HuH-7.5 (cell line): Measurements from ENCODE around the gene ACADS.

Experiments
- DNase-seq: peaks from one replicate; pipeline ENCODE4 v3.0.0; 2011; ENCODE audit warnings: low spot score

Gene ACADS

DNA sequence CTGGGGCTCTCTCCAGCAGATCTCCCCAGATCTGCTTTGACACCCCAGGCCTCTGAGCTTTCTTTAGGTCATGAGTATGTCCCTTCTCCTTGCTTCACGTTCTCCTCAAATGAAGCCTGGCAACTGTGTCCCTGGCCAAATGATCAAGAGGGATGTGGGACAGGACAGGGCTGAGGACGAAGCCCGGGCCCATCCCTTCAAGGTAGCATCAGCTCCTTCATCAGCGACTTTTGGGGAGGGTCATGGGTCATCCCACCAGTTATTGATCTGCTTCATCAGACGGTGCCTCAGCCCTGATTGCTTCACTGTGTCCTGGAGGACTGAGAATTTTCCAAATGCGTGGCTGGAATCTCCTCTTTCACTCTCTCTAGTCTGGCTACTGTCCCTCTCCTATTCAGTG is 32.3 kb downstream of the ACADS start:
- DNase-seq, result no peak

DNA sequence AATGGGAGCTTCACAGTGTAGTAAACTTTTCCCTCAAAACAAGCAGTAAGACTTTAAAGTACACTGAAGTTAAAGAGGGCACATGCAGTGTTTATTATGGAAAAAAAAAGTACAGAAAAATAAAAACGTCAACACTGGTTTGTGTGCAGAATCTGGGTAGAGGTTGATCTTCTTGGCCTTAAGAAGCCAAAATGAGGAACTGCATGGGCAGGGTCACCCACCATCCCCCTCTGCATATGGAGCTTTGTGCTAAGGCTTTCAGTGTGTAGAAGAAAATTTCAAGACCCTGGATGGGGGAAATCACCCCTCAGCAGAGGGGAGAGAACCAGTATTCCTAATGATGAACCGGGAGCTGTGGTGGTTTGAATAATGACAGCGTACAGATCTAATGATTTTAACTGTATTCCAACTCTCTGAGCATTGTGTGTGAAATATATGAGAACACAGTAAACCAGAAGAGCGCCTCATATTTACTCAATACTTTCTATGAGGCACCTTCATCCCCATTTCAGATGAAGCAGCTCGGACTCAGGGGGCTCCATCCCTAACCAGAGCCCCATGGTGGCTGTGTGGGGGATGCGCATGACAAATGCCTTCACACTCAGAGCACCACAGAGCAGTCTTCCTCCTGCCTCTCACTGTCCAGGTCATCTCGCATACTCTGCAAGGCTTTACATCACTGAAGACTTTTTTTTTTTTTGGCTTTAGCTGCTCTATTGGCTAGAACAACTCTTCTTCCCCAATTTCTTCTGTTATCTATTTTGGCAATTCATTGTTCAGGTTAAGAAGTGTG is 33.4 kb downstream of the ACADS start:
- DNase-seq, result no peak

DNA sequence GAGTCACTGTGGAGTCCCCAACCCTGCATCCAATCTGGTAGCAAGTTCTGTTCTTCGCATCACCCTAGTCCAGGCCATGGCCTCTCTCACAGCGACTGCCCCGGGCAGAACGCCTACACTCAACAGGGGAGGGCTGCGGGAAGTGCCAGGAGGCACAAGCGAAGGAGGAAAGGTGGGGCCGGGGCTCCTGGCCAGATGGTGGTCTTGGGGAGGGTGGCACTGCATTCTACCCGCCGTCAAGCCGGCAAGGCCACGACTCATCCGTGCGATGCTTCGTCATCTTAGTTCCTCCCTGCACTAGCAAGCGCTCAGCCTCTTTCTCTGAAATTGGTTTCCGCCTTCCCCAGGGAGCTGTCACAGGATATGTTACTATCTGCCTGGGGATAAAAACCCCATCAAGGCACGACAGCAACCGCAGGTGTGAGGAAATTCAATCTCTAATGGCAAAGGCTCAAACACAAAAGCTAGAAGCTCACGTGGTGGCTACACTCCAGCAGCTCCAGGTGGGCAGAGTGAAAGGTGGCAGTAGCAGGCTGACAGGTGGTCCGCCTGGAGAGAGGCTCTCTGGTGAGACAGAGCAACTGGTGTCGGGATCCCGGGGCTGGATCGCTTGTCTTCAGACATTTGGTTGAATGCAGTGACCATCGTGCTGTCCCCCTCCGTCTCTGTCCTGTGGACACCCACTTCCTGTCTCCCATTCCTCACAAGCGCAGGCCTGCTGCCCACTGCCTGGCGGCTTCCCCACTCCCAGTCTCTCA is 34.1 kb downstream of the ACADS start:
- no peak for DNase-seq

DNA sequence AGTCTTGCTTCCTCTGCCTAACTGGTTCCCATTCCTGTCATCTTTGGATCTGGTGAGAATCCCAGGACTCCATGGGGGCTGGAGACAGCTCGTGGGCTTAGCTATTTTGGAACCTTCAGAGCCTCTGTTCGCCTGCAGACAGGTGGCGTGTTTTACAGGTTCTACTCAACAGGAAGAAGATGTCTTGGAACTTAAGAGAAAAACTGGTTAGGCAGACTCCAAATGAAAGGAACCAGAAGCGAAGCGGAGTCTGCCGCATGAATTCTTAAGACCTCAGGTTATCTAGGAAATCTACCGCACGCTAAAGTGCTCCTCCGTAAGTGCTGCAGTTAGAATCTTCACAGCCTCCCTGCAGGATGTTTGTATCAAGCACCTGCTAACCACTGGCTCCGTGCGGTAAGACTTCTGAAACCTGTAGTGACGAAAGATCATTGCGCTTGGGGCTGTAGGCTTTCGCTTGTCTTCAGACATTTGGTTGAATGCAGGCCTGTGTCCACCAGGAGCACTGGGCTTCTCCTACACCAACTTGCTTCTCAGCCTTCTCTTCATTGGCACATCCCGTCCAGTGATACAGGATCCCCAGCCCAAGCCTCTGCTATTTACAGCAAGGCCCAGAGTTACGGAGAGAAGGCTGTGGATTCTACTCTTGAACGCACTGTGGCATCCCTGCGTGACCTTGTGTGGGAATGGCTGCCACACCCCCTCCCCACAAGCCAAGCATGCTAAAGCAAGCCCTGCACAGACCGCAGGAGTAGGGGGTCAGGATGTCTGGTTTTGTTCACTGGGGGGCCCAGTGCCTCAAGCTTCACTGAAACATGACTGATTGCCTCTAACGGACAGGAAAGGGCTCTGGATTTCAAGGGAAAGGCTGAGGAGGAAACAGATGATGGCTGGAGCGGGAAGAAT is 35.0 kb downstream of the ACADS start:
- no peak for DNase-seq

DNA sequence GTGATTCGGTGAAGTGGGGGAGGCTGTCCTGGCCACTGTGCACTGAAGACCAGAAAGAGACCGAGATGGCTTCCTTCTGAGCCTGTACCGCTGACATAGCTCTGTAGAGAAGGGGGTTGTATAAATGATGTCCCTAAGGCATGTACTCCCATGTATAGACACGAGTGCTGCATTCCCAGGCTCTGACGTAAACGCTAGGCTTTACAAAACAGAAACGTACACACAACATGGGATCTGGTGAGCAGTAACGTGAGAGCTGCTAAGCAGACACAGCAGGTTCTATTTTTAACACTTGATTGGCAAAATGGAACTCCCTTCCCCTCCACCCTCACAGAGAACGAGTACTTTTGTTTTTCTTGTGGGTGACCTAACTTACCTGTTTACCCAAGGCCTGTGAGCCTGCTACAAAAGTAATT is 35.9 kb downstream of the ACADS start:
- DNase-seq, result no peak

DNA sequence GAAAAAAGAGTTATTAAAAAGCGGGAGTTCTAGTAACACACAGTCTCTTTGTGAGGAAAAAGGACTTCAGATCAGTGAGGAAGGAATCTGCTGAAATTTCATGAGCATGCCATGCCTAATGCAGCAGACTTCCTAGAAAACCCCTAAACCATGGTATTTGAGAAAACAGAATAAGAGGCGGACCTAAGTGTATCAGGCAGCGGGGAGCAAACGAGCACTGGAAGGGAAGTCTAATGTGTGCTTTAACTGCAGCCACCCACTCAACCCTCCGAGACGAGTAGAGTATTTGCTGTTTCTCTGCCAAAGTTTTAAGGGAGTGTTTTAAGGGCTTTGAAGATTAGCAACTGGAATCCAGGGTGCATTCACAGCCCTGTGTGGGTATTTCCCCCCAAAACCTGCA is 36.5 kb downstream of the ACADS start:
- no peak for DNase-seq

DNA sequence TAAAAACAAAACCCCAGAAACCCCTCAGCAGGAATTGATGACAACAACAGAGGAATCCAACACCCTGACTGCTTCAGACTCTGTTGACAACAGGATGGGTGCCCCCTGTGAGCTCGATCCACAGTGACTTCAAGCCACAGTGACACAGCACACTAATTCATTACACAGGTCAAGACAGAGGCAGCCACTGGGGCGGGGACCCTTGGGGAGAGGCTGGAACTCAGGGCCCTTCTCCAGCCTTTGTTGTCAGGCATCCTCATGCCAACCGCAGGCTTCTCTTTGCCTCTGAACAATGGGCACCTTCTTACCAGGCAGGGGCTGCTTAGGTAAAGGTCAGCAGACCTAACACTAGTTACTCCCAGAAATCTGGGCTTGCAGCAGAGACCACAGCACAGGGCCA is 37.6 kb downstream of the ACADS start:
- no peak for DNase-seq

DNA sequence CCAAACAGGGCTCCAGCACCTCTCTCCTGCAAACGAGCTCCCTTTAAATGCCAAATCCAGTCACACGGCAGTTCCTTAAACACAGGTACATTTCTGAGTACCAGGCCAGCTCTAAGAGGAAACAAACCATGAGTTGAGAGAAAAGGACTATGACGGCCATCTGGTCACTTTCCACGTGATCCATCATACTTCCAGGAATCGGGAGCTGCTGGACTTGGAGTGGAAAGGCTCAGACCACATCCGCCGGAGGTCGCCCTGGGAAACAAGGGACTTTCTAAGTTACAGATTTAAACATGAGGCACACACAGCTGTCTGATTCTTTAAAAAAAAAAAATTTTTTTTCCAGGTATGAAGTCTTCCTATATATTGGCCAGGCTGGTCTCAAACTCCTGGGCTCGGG is 39.2 kb downstream of the ACADS start:
- DNase-seq, result no peak

DNA sequence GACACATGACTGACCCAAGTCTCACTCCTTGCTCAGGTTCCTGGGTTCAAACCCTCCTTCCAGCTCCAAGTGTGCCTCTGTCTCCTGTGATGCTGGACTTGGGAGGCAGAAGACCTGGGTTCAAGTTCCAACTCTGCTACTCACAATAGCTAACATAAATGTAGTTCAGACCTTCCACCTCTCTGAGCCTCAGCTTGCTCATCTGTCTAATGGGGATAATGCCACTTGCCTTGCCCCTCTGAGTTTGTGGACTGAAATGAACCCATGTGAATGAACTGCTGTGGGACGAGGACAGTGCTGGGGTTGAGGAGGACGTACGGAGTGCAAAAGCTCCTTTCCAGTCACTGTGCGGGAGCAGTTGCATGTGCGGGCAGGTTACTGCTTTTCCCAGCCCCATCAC is 40.9 kb downstream of the ACADS start:
- DNase-seq, result no peak

DNA sequence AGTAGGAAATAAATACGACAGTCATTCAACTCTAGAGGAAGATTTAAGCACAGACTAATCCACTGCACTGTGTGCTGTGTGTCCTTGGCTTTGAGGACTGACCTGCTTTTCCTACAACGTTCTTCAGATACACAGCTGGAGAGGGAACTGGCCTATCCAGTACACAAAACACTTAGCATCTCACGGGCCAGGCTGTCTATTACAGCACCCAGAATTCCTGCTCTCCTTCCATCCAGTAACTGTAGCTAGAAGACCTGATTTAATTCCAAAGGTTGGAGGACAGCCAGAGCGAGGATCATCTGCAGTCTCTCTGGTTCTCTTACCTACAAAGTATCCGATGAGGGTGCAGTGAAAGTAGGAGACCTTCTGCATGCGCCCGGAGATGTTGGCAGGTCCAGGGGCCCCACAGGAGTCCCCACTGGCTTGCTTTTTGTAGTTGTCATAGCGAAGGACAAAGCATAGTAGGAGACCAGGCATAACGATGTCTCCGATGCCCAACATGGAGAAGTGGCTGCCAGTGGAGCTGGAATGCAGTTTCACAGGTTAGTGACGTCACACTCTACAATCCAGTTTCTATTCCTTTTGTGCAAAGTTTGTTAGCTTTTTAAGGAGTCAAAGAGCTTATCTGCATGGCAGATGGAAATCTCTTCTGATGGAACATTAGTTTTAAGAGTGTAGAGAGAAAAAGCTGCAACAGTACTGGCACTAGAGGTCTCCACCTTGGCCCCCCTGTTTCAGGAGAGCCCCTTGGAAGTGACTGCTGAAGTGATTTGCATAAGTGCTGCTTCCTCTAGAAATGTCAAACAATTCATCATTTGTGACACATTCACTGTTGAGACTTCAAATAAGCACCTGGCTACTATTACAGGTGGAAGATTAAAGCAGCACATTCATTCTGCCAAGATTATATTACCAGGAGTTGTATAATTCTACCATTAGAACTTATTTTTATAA is 41.7 kb downstream of the ACADS start:
- DNase-seq, result no peak

DNA sequence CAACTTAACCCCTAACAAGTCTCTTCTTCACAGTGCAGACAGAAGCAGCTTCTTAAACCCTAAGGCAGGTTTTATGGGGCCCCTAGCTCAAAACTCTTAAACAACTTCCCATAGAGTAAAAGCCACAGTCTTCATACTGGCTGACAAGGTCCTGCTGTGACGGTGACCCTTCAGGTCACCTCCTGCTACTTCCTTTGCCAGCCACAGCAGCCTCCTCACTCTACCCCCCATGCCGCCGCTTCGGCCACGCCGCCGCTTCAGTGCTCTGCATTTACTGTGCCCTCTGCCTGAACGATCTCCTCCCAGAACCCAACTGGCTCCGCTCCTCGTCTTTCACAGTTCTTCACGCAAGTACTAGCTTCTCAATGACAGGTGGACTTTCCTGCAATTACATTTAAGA is 45.5 kb downstream of the ACADS start:
- DNase-seq, result no peak

DNA sequence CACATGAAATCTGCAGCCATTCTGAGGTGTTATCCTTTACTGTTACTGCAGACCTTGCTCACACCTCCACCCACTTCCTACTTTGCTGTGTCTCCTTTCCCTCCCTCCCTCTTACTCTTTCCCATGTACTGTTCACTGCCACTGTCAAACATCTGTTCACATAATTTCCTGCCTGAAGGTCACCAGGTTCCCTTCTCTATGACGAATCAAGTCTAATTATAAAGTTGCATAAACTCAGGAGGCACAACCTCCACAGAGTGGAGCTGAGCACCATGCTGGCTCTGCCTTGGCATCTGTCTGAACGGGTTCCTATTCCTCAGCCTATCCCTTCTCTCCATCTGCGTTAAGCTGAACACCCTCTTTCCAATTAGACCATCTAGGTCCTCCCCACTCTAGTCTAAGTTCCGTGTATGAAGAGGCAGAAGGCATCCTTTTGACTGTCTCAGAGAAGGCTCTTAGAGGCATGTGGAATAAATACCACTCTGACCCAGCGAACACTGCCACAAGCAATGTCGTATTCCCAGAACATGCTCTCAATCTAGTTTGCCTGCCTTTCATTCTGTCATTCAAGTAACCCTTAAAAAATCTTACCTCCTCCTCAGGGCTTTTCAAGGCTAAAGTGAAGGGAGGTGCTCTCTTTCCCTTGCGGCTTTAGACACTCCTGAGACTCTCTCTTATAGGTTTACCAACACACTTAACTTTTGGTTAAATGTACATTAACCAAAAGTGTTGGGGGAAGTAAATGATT is 48.7 kb downstream of the ACADS start:
- DNase-seq, result no peak

DNA sequence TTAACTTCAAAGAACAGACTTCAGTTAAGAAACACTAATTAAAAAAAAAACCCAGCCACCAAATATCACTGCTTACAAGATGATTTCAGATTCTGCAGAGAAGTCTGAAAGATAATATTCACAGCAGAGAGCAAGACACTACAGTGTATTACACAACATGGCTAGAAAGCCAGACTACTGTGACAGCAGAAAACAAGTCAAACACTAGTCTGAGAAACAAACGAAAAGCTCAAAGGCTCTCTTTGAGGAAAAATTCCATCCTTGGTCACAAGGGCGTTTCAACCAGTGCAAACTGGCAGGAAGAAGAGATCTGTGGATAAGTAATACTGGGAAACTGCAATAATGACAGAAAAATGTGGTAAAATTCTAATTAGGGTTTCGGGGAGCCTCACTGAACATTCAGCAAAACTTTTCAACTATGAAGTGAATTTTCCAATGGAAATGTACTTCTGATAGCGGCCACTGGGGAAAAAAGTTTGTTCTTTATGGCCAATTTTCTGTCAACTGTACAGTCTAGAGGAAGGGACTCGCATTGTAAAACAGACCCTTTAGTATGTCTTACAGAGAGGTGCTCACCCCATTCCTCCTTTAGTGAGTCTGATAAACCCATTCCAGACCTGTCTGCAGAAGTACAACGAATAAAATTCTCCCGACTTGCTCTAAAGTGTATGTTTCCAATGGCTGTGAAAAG is 50.4 kb downstream of the ACADS start:
- DNase-seq, result no peak

DNA sequence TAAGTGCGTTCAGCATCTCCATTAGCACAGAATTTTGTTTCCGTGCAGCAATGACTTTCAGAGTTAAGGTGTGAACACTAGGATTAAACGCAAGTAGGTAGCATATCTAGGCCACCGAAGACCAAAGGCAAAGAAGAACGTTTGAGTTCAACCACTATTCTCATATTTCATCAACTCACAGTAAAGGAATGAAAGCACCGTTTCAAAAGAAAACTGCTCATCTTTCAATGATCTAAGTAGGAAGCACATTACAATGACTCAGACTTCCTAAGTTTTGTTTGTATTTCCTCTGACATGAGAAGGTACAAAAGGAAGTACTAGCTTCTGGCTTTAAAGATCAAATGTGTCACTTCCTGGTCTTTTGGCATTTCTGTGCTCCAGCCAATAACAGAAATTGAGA is 57.6 kb downstream of the ACADS start:
- DNase-seq, result no peak

DNA sequence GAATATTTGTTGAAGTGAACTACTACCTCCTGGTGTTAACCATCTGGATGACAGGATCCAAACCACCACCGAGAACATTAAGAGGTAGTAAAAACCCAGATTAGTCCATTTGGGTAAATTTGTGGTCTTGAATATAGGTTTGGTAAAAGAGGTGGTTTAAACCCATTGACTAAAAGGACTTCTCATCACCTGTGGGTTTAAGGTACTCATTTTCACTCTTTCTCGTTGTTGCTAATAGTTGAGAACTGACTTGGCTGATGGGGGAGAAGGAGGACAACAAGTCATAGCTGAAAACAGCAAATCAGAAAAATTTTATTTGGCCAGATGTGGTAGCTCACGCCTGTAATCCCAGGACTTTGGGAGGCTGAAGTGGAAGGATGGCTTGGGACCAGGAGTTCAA is 59.2 kb downstream of the ACADS start:
- no peak for DNase-seq

DNA sequence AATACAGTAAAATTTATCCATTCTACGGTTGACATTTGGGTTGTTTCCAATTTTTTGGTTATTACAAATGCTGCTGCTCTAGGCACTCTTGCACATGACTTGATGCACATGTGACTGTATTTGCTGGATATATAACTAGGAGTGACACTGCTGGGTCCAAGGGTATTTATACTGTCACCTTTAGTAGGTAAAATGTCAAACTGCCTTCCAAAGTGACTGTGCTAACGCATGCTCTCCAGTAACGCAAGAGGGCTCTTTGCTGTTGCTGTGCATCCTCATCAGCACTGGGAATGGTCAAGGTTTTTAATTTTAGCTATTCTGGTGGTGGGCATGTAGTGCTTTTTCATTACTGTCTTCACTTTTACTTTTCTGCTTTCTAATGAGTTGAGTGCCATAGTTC is 62.3 kb downstream of the ACADS start:
- DNase-seq, result no peak
